K562 (cell line): ENCODE measurements around the gene MAPRE2. TPM values are rescaled to one million over a fixed set of nuclear protein-coding genes. Genes with fewer than 3 reads are reported as not detected.

Source experiments
- DMBX1 ChIP-seq: fragments of 250-450 bp; sonication (Bioruptor Pico); IDR thresholded peaks from 2 replicates; pipeline ENCODE4 v1.8.0; 2022; ENCODE audit warnings: inconsistent platforms, mild to moderate bottlenecking, moderate library complexity, borderline replicate concordance
- PPARD ChIP-seq: fragments of 250-450 bp; sonication (Bioruptor Pico); IDR thresholded peaks from 2 replicates; pipeline ENCODE4 v1.8.0; 2022; ENCODE audit warnings: inconsistent platforms, mild to moderate bottlenecking, moderate library complexity
- THAP12 ChIP-seq: fragments of 250-450 bp; sonication (Bioruptor Pico); IDR thresholded peaks from 2 replicates; pipeline ENCODE4 v1.9.0; 2021; ENCODE audit warnings: mild to moderate bottlenecking, inconsistent platforms
- U2AF1 ChIP-seq: fragments of 200-400 bp; formaldehyde crosslinking; optimal IDR thresholded peaks from 2 replicates; pipeline ENCODE3; 2017; ENCODE audit warnings: mild to moderate bottlenecking, low read depth, low read length, moderate library complexity
- ZNF512 ChIP-seq: IDR thresholded peaks from 2 replicates; pipeline ENCODE4 v1.6.1; 2016; ENCODE audit warnings: missing genetic modification characterization, missing compliant biosample characterization
- ZNF79 ChIP-seq: fragments of 250-450 bp; sonication (Bioruptor Pico); IDR thresholded peaks from 2 replicates; pipeline ENCODE4 v1.4.0; 2020; ENCODE audit warnings: low read depth, mild to moderate bottlenecking, moderate library complexity
- polyA plus RNA-seq, 8 experiments: library from polyadenylated mRNA; depleted of rRNA in 4 of 8; stranded (reverse) in 5 of 8; unstranded in 3 of 8; fragments of >200 nt; fragmentation: Nextera tagmentation in 2 of 8; fragmentation: Illumina TruSeq in 1 of 8; extraction: Ambion mirVana in 2 of 8; extraction: Trizol in 1 of 8; gene quantifications; 2 replicates each; pipeline versions ENCODE4 v1.2.1 to v1.2.3, GENCODE V29; 2011 to 2014; ENCODE audit warnings: inconsistent platforms in 1 of 8, missing spikeins in 1 of 8
- total RNA-seq, 7 experiments: library from RNA; depleted of rRNA in 6 of 7; stranded (reverse); fragments of >200 nt in 6 of 7; fragmentation: Illumina TruSeq in 2 of 7; extraction: Trizol in 2 of 7; gene quantifications; 2 replicates each; pipeline versions ENCODE4 v1.2.1 to v1.2.3, GENCODE V29; 2011 to 2021; ENCODE audit warnings: low replicate concordance in 1 of 7

MAPRE2 gene
- total and polyA plus RNA-seq, 9 of the 15 experiments (the other 6 are each of a cell fraction or from before 2014, with no cell fraction given): 32.3 to 70.7 (median 40.7) TPM

DNA sequence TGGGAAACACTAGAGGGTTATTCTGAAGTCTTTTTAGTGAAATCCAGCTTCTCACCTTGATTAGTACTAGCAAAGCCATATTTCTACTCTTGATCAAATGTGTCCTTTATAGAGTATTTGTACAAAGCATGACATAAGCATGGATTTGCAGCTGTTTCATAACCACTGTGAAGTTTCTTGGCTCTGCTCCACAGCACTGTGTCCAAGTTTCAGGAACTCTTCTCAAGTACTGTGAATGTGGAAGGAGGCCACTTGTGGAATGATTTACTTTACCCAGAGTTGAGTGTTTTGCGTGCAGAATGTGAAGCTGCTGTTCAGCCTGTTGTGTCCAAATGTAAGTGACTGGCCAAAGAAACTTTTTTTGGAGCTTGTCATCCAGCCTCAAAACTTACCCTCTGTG lies 16.2 kb upstream of the MAPRE2 start (continued):
- TF ChIP-seq THAP12 (no peak), U2AF1 (no peak), PPARD (CRISPR knock-in tag) (no peak), ZNF512 (tag) (no peak), ZNF79 (no peak), DMBX1 (no peak)
